ENCODE results near the gene PIK3R3.

The PIK3R3 gene

DNA sequence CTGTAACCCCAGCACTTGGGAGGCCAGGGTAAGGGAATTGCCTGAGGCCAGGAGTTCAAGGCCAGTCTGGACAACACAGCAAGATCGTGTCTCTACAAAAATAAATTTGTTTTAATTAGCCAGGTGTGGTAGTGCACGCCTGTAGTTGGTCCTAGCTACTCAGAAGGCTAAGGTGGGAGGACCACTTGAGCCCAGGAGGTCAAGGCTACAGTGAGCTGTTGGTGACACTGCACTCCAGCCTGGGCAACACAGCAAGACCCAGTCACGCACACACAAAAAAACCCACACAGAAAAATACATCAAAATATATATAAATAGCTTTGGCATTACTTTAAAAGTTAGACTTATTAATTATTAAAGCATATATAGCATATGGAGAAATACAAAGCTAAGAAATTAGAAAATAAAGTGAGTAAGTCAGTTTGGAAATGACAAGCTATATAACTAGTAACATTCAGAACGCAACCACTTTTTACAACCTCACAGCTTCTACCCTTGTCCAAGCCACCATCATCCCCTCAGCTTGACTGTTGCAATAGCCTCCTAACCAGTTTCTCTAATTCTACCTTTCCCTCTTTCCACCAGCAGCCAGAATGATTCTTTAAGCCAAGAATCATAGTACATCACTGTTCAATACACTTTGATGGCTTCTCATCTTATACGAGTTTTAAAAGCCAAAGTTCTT lies 14.5 kb downstream of the PIK3R3 start:
- H3K4ac ChIP-seq (ENCODE audit: low read depth in 1 of 2, low read length in 2 of 2) = no peak overlapping the region
- no peaks in the 10 kb centered on the region for H3K36me3 ChIP-seq (ENCODE audit: control insufficient read depth in 1 of 2, insufficient read depth in 2 of 2, low read depth in 1 of 2, low read length in 2 of 2)
- no peak overlapping the region for H3K27ac ChIP-seq (ENCODE audit: low read length, poor library complexity, severe bottlenecking)
- H3K4me1 ChIP-seq (ENCODE audit: control insufficient read depth, insufficient read depth, low read depth, low read length) = peaks cover 3% of the 10 kb centered on the region
- H3K79me1 ChIP-seq (replicated peaks; ENCODE audit: low read length, poor library complexity, severe bottlenecking) = peaks cover 22% of the 10 kb centered on the region
- H3K18ac ChIP-seq (ENCODE audit: low read depth in 1 of 2, low read length in 2 of 2) = no peak overlapping the region
- H2BK120ac ChIP-seq (ENCODE audit: low read depth, low read length) = no peak overlapping the region
- no peak overlapping the region for H3K23ac ChIP-seq (ENCODE audit: low read length in 2 of 2)
- H2AK5ac ChIP-seq (ENCODE audit: low read length, severe bottlenecking) = no peak overlapping the region
- H2BK15ac ChIP-seq (ENCODE audit: low read depth, poor library complexity, severe bottlenecking) = no peak overlapping the region
- H4K8ac ChIP-seq (ENCODE audit: low read length) = no peak overlapping the region
- H3K14ac ChIP-seq (ENCODE audit: low read length in 2 of 2) = no peak overlapping the region
- WGBS = 97% methylated on average over 4 of the region's 5 CpGs
- H2BK12ac ChIP-seq (ENCODE audit: low read length in 2 of 2) = no peak overlapping the region
- H3K9me3 ChIP-seq (ENCODE audit: control insufficient read depth, low read length) = no peaks in the 10 kb centered on the region
- no peaks in the 10 kb centered on the region for H3K27me3 ChIP-seq (ENCODE audit: control insufficient read depth in 1 of 2, insufficient read depth in 1 of 2, low read length in 2 of 2)
- H3K9ac ChIP-seq (ENCODE audit: low read length) = no peak overlapping the region
- DNase-seq = no peak
- no peak overlapping the region for H2BK5ac ChIP-seq (ENCODE audit: low read depth, low read length, poor library complexity, severe bottlenecking)
- no peak overlapping the region for H2AFZ ChIP-seq (ENCODE audit: low read depth, low read length)
- H3K4me2 ChIP-seq (ENCODE audit: low read length, poor library complexity, severe bottlenecking) = no peak overlapping the region
- no peak overlapping the region for H3K4me3 ChIP-seq (ENCODE audit: insufficient read depth in 1 of 2, low read depth in 1 of 2, low read length in 2 of 2)
- no peak overlapping the region for H4K91ac ChIP-seq (ENCODE audit: low read length)

GRCh38 chr1:46114925-46115603 lies 17.4 kb downstream of the PIK3R3 start:
- Histone ChIP-seq H3K27ac (ENCODE audit: low read length, poor library complexity, severe bottlenecking) (no peak overlapping the region), H4K91ac (ENCODE audit: low read length) (no peak overlapping the region), H3K4me3 (ENCODE audit: insufficient read depth in 1 of 2, low read depth in 1 of 2, low read length in 2 of 2) (peak overlapping the region in 1 of 2 experiments; percentile 58), H2BK5ac (ENCODE audit: low read depth, low read length, poor library complexity, severe bottlenecking) (no peak overlapping the region), H2AFZ (ENCODE audit: low read depth, low read length) (no peak overlapping the region), H3K36me3 (ENCODE audit: control insufficient read depth in 1 of 2, insufficient read depth in 2 of 2, low read depth in 1 of 2, low read length in 2 of 2) (no peaks in the 10 kb centered on the region), H2AK5ac (ENCODE audit: low read length, severe bottlenecking) (no peak overlapping the region), H3K4me1 (ENCODE audit: control insufficient read depth, insufficient read depth, low read depth, low read length) (peaks cover 3% of the 10 kb centered on the region), H2BK120ac (ENCODE audit: low read depth, low read length) (no peak overlapping the region), H3K4ac (ENCODE audit: low read depth in 1 of 2, low read length in 2 of 2) (no peak overlapping the region), H3K14ac (ENCODE audit: low read length in 2 of 2) (no peak overlapping the region), H2BK15ac (ENCODE audit: low read depth, poor library complexity, severe bottlenecking) (no peak overlapping the region), H4K8ac (ENCODE audit: low read length) (no peak overlapping the region), H2BK12ac (ENCODE audit: low read length in 2 of 2) (no peak overlapping the region), H3K18ac (ENCODE audit: low read depth in 1 of 2, low read length in 2 of 2) (no peak overlapping the region), H3K4me2 (ENCODE audit: low read length, poor library complexity, severe bottlenecking) (no peak overlapping the region), H3K27me3 (ENCODE audit: control insufficient read depth in 1 of 2, insufficient read depth in 1 of 2, low read length in 2 of 2) (no peaks in the 10 kb centered on the region), H3K9me3 (ENCODE audit: control insufficient read depth, low read length) (no peaks in the 10 kb centered on the region), H3K9ac (ENCODE audit: low read length) (peak overlapping the region; percentile 55), H3K79me1 (replicated peaks; ENCODE audit: low read length, poor library complexity, severe bottlenecking) (peaks cover 19% of the 10 kb centered on the region), H3K23ac (ENCODE audit: low read length in 2 of 2) (no peak overlapping the region)
- 100% methylated on average over 2 of the region's 2 CpGs for WGBS
- no peak for DNase-seq

DNA sequence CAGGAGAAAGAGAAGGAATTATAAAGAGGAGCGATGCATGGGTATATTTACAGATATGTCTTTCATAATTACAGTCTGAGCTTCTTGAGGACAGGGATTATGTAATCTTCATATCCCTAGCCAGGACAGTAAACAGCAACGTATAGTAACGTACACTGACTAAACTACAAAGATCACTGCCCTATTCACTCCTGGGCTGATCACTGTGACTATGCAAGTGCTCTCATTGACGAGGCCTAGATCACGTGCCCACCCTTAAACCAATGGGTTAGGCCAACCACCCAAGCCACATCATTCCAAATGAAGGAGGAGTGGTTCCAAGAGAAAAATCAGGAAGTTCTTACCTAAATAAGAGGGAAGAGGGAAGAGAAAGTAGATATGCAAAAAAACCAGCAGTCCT lies 18.5 kb downstream of the PIK3R3 start:
- Histone ChIP-seq H3K9ac (ENCODE audit: low read length) (no peak overlapping the region), H3K23ac (ENCODE audit: low read length in 2 of 2) (no peak overlapping the region)
- 95% methylated on average over 2 of the region's 5 CpGs for WGBS

GRCh38 chr1:46112108-46112507 lies 20.3 kb downstream of the PIK3R3 start:
- Histone ChIP-seq H3K4me1 (ENCODE audit: control insufficient read depth, insufficient read depth, low read depth, low read length) (peaks cover 1% of the 10 kb centered on the region), H3K18ac (ENCODE audit: low read depth in 1 of 2, low read length in 2 of 2) (no peak overlapping the region), H3K4me2 (ENCODE audit: low read length, poor library complexity, severe bottlenecking) (no peak overlapping the region), H3K4ac (ENCODE audit: low read depth in 1 of 2, low read length in 2 of 2) (no peak overlapping the region), H3K4me3 (ENCODE audit: insufficient read depth in 1 of 2, low read depth in 1 of 2, low read length in 2 of 2) (no peak overlapping the region), H3K27ac (ENCODE audit: low read length, poor library complexity, severe bottlenecking) (no peak overlapping the region), H3K9ac (ENCODE audit: low read length) (no peak overlapping the region), H3K27me3 (ENCODE audit: control insufficient read depth in 1 of 2, insufficient read depth in 1 of 2, low read length in 2 of 2) (no peaks in the 10 kb centered on the region), H2BK15ac (ENCODE audit: low read depth, poor library complexity, severe bottlenecking) (no peak overlapping the region), H2AK5ac (ENCODE audit: low read length, severe bottlenecking) (no peak overlapping the region), H3K36me3 (ENCODE audit: control insufficient read depth in 1 of 2, insufficient read depth in 2 of 2, low read depth in 1 of 2, low read length in 2 of 2) (no peaks in the 10 kb centered on the region), H3K14ac (ENCODE audit: low read length in 2 of 2) (no peak overlapping the region), H3K79me1 (replicated peaks; ENCODE audit: low read length, poor library complexity, severe bottlenecking) (peaks cover 21% of the 10 kb centered on the region), H4K91ac (ENCODE audit: low read length) (no peak overlapping the region), H4K8ac (ENCODE audit: low read length) (no peak overlapping the region), H2BK12ac (ENCODE audit: low read length in 2 of 2) (no peak overlapping the region), H2BK120ac (ENCODE audit: low read depth, low read length) (no peak overlapping the region), H2BK5ac (ENCODE audit: low read depth, low read length, poor library complexity, severe bottlenecking) (no peak overlapping the region), H3K23ac (ENCODE audit: low read length in 2 of 2) (no peak overlapping the region), H2AFZ (ENCODE audit: low read depth, low read length) (no peak overlapping the region), H3K9me3 (ENCODE audit: control insufficient read depth, low read length) (no peaks in the 10 kb centered on the region)
- no peak for DNase-seq
- no CpG with 5 or more reads among the region's 1 CpG for WGBS

More for the DNA sequence above, 18.5 kb downstream of the PIK3R3 start:
- peaks cover 22% of the 10 kb centered on the region for H3K79me1 ChIP-seq (replicated peaks; ENCODE audit: low read length, poor library complexity, severe bottlenecking)
- H2BK5ac ChIP-seq (ENCODE audit: low read depth, low read length, poor library complexity, severe bottlenecking) = no peak overlapping the region
- no peak overlapping the region for H3K4me2 ChIP-seq (ENCODE audit: low read length, poor library complexity, severe bottlenecking)
- H3K18ac ChIP-seq (ENCODE audit: low read depth in 1 of 2, low read length in 2 of 2) = no peak overlapping the region
- H3K4me1 ChIP-seq (ENCODE audit: control insufficient read depth, insufficient read depth, low read depth, low read length) = peaks cover 3% of the 10 kb centered on the region
- H3K4ac ChIP-seq (ENCODE audit: low read depth in 1 of 2, low read length in 2 of 2) = no peak overlapping the region
- no peak overlapping the region for H2BK120ac ChIP-seq (ENCODE audit: low read depth, low read length)
- H2AK5ac ChIP-seq (ENCODE audit: low read length, severe bottlenecking) = no peak overlapping the region
- no peaks in the 10 kb centered on the region for H3K9me3 ChIP-seq (ENCODE audit: control insufficient read depth, low read length)
- no peak overlapping the region for H2BK15ac ChIP-seq (ENCODE audit: low read depth, poor library complexity, severe bottlenecking)
- no peak overlapping the region for H3K4me3 ChIP-seq (ENCODE audit: insufficient read depth in 1 of 2, low read depth in 1 of 2, low read length in 2 of 2)
- H3K36me3 ChIP-seq (ENCODE audit: control insufficient read depth in 1 of 2, insufficient read depth in 2 of 2, low read depth in 1 of 2, low read length in 2 of 2) = no peaks in the 10 kb centered on the region
- H2BK12ac ChIP-seq (ENCODE audit: low read length in 2 of 2) = no peak overlapping the region
- H4K8ac ChIP-seq (ENCODE audit: low read length) = no peak overlapping the region
- no peak for DNase-seq
- no peak overlapping the region for H3K14ac ChIP-seq (ENCODE audit: low read length in 2 of 2)
- H4K91ac ChIP-seq (ENCODE audit: low read length) = no peak overlapping the region
- no peak overlapping the region for H3K27ac ChIP-seq (ENCODE audit: low read length, poor library complexity, severe bottlenecking)
- no peaks in the 10 kb centered on the region for H3K27me3 ChIP-seq (ENCODE audit: control insufficient read depth in 1 of 2, insufficient read depth in 1 of 2, low read length in 2 of 2)
- H2AFZ ChIP-seq (ENCODE audit: low read depth, low read length) = no peak overlapping the region

Data from mesenchymal stem cell (in vitro differentiated cells and primary cell).